Suprapubic skin (tissue), 4 donors: ENCODE data around the gene STOX1. TPM values are rescaled to one million over a fixed set of nuclear protein-coding genes. Genes with fewer than 3 reads are reported as not detected.
"Not testable (repeated sequence)": the region's sequence is repeated elsewhere in the genome, so short reads cannot be mapped to it uniquely, and the experiment has no call there.

Source experiments
- DNase-seq, 2 donors: peaks; one replicate each; pipeline ENCODE4 v3.0.0-alpha.2; 2019; ENCODE audit warnings: low spot score in 2 of 2
- H3K27ac ChIP-seq: fragments of 200-600 bp; sonication (generic); one replicate; pipeline ENCODE4 v1.5.1; 2019
- H3K27me3 ChIP-seq: fragments of 200-600 bp; sonication (generic); one replicate; pipeline ENCODE4 v1.5.1; 2019
- H3K36me3 ChIP-seq: fragments of 200-600 bp; sonication (generic); one replicate; pipeline ENCODE4 v1.5.1; 2019
- H3K4me1 ChIP-seq: fragments of 200-600 bp; sonication (generic); one replicate; pipeline ENCODE4 v1.5.1; 2019
- H3K4me3 ChIP-seq: fragments of 200-600 bp; sonication (generic); one replicate; pipeline ENCODE4 v1.5.1; 2019; ENCODE audit warnings: mild to moderate bottlenecking
- H3K9me3 ChIP-seq: fragments of 200-600 bp; sonication (generic); one replicate; pipeline ENCODE4 v1.5.1; 2019
- EP300 ChIP-seq: sonication (generic); formaldehyde crosslinking; IDR thresholded peaks from one replicate; pipeline ENCODE4 v1.6.1; 2017; ENCODE audit warnings: antibody characterized with exemption
- POLR2A ChIP-seq, 2 donors: fragments of 450-650 bp; IDR thresholded peaks; one replicate each; pipeline ENCODE4 v1.6.1; 2017; ENCODE audit warnings: antibody characterized with exemption in 2 of 2, mild to moderate bottlenecking in 2 of 2, moderate library complexity in 2 of 2
- POLR2AphosphoS5 ChIP-seq, 3 donors: sonication (generic); formaldehyde crosslinking; IDR thresholded peaks; one replicate each; pipeline ENCODE4 v1.6.1; 2017; ENCODE audit warnings: antibody characterized with exemption in 3 of 3
- WGBS: methylation state at CpG from one replicate; pipeline ENCODE4 v1.1.5; 2018; 5-methylcytosine and 5-hydroxymethylcytosine counted together
- total RNA-seq, 4 donors: library from RNA; depleted of rRNA; stranded (reverse); fragments of >200 nt; gene quantifications; one replicate each; pipeline ENCODE4 v1.1.0, GENCODE V29; 2016
- TF ChIP-seq, protein P1 (sequence below), 2 donors: fragments of 200-600 bp in 1 of 2; fragments of 450-650 bp in 1 of 2; sonication (generic) in 1 of 2; IDR thresholded peaks; one replicate each; pipeline ENCODE4 v1.5.1; 2016 to 2019; ENCODE audit warnings: antibody characterized with exemption in 2 of 2, mild to moderate bottlenecking in 1 of 2, moderate library complexity in 1 of 2

Gene STOX1
- total RNA-seq, 4 donors from 2014 or later = 0.64 to 2.2 (median 1.4) TPM

DNA sequence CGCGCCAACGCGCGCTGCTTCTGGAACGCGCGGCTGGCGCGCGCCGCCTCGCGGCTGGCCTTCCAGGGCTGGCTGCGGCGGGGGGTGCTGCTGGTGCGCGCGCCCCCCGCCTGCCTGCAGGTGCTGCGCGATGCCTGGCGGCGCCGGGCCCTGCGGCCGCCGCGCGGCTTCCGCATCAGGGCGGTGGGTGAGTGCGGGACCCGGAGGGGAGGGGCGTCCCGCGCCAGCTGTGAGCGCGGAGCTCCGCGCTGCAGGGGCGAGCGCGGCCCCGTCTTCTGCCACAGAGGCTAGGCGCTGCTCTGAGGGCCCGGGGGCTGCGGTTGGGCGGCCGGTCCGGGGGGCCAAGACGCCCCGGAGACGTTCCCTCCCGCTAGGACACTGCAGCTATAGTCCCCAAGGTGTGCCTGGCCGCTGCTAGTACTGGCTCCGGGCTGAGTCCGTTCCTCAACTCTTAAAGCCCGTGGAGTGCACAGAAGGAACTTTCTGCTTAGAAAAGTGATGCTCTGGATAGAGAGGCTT lies 811 bp downstream of the STOX1 start:
- peak overlapping the region; percentile 43 for H3K4me3 ChIP-seq
- H3K9me3 ChIP-seq, H3K27ac ChIP-seq, H3K36me3 ChIP-seq, DNase-seq: not testable (repeated sequence)
- WGBS = no CpG with 5 or more reads among the region's 59 CpGs
- H3K4me1 ChIP-seq = peaks cover 11% of the 10 kb centered on the region
- peaks cover 11% of the 10 kb centered on the region for H3K27me3 ChIP-seq

DNA sequence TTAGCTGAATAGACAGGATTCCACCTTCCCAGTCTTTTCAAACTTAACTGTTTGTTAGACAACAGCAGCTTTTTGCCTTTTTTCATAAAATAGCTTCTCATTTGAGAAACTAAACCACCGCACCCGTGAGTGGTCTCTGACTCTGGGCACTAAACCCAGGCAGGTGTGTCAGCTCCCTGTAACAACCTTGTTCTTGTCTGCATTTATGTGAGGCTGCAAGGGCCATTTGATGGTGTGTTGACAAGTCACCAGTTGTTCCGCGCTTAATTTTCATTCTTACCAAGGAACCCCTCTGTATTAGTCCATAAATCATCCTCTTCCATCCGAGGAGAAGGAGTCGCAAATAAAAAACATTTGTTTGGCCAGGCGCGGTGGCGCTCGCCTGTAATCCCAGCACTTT lies 1.5 kb downstream of the STOX1 start:
- H3K4me1 ChIP-seq = peaks cover 11% of the 10 kb centered on the region
- no peak overlapping the region for H3K4me3 ChIP-seq
- H3K27ac ChIP-seq = no peak overlapping the region
- H3K27me3 ChIP-seq = peaks cover 11% of the 10 kb centered on the region
- 77% methylated on average over 10 of the region's 10 CpGs for WGBS
- TF ChIP-seq POLR2A (IDR thresholded peaks at IDR 0.05) (no peak), POLR2AphosphoS5 (IDR thresholded peaks at IDR 0.05) (no peak), EP300 (no peak)
- TF ChIP-seq, protein P1, sequence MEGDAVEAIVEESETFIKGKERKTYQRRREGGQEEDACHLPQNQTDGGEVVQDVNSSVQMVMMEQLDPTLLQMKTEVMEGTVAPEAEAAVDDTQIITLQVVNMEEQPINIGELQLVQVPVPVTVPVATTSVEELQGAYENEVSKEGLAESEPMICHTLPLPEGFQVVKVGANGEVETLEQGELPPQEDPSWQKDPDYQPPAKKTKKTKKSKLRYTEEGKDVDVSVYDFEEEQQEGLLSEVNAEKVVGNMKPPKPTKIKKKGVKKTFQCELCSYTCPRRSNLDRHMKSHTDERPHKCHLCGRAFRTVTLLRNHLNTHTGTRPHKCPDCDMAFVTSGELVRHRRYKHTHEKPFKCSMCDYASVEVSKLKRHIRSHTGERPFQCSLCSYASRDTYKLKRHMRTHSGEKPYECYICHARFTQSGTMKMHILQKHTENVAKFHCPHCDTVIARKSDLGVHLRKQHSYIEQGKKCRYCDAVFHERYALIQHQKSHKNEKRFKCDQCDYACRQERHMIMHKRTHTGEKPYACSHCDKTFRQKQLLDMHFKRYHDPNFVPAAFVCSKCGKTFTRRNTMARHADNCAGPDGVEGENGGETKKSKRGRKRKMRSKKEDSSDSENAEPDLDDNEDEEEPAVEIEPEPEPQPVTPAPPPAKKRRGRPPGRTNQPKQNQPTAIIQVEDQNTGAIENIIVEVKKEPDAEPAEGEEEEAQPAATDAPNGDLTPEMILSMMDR (IDR thresholded peaks at IDR 0.05) = no peak
- no peak for DNase-seq
- H3K36me3 ChIP-seq = no peaks in the 10 kb centered on the region
- H3K9me3 ChIP-seq = no peaks in the 10 kb centered on the region

DNA sequence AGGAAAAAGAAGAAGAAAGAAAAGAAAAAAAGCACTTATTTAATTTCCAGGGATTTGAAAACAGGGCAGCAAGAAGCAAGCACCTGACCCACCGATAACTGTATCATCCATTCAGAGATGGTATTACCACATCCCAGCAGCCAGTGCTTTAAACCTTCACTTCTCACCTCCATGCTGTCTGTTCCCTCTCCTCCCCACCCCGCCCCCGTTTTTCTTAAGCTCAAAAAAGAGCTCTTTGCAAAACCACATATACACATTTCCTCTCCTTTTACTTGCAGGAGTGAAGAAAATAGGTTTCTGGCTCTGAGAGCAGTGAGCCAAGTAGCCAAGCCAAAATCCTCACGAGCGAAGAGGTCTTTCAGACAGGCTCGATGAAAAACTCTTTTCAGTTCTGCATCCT lies 2.2 kb downstream of the STOX1 start:
- no peak for DNase-seq
- no peaks in the 10 kb centered on the region for H3K36me3 ChIP-seq
- whole genome bisulfite sequencing = 58% methylated on average over 6 of the region's 6 CpGs
- H3K9me3 ChIP-seq = no peaks in the 10 kb centered on the region
- TF ChIP-seq, protein P1 (IDR thresholded peaks at IDR 0.05) = no peak
- TF ChIP-seq POLR2A (IDR thresholded peaks at IDR 0.05) (no peak), EP300 (no peak), POLR2AphosphoS5 (IDR thresholded peaks at IDR 0.05) (no peak)
- no peak overlapping the region for H3K27ac ChIP-seq
- peaks cover 11% of the 10 kb centered on the region for H3K27me3 ChIP-seq
- peaks cover 11% of the 10 kb centered on the region for H3K4me1 ChIP-seq
- no peak overlapping the region for H3K4me3 ChIP-seq

DNA sequence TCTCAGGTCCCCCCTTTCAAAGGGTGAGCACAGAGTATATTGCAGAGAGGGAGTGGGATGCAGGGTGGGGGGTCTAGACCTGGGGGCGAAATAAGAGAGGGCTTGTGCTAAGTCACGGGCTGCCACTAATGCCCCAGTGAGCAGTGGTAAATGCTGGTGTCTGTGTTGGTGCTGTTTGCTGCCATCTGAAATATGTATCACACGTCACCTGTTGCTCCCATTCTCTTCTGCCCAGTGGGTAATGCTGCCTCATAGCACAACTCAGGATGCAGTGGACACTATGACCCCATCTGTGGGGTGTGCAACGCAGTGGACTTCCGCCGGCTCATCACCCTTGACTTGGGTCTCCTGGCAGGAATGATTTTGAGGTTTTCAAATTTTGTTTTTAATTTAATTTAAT lies 2.6 kb downstream of the STOX1 start:
- no peak for DNase-seq
- WGBS = 91% methylated on average over 6 of the region's 6 CpGs
- H3K36me3 ChIP-seq = no peaks in the 10 kb centered on the region
- TF ChIP-seq POLR2AphosphoS5 (IDR thresholded peaks at IDR 0.05) (no peak), POLR2A (IDR thresholded peaks at IDR 0.05) (no peak), EP300 (no peak)
- TF ChIP-seq, protein P1 (IDR thresholded peaks at IDR 0.05) = no peak
- H3K4me3 ChIP-seq = no peak overlapping the region
- H3K4me1 ChIP-seq = peaks cover 11% of the 10 kb centered on the region
- H3K9me3 ChIP-seq = no peaks in the 10 kb centered on the region
- no peak overlapping the region for H3K27ac ChIP-seq
- peaks cover 11% of the 10 kb centered on the region for H3K27me3 ChIP-seq

DNA sequence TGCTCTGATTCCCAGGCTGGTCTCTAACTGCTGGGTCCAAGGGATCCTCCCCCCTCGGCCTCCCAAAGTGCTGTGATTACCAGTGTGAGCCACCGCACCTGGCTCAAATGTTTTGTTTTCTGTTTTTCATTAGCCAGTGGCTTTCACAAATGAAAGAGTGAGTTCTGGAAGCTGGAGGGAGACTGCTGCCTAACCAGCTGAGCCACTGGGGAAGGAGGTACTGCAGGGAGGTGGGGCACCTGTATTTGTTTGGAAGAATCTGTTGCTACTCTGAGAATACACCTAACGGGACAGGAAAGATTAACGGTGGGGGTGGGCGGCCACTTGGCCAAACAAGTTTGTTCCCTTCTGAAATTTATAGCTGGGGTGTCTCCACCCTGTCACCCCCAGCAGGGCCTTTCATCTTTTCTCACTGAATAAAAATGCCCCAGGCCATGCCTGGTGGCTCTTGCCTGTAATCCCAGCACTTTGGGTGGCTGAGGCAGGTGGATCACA lies 4.7 kb downstream of the STOX1 start:
- no peaks in the 10 kb centered on the region for H3K9me3 ChIP-seq
- H3K36me3 ChIP-seq = no peaks in the 10 kb centered on the region
- H3K27me3 ChIP-seq = peaks cover 6% of the 10 kb centered on the region
- H3K4me3 ChIP-seq = no peak overlapping the region
- DNase-seq = no peak
- no peak overlapping the region for H3K27ac ChIP-seq
- H3K4me1 ChIP-seq = peaks cover 5% of the 10 kb centered on the region
- no peak for TF ChIP-seq POLR2AphosphoS5 (IDR thresholded peaks at IDR 0.05)
- TF ChIP-seq, protein P1 (IDR thresholded peaks at IDR 0.05) = no peak
- TF ChIP-seq EP300 = no peak
- TF ChIP-seq POLR2A (IDR thresholded peaks at IDR 0.05) = no peak
- WGBS = 56% methylated on average over 5 of the region's 5 CpGs

DNA sequence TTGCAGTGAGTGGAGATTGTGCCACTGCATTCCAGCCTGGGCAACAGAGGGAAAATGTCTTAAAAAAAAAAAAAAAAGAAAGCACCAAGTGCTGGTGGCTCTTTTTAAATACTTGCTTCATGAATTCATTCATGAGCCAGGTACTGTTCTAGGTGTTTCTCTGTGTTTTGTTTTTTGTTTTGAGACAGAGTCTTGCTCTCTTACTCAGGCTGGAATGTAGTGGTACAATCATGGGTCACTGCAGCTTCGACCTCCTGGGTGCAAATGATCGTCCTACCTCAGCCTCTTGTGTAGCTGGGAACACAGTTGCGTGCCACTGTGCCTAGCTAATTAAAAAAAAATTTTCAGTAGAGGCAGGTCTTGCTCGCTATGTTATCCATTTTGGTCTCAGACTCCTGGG lies 5.3 kb downstream of the STOX1 start:
- WGBS = 91% methylated on average over 4 of the region's 4 CpGs
- no peak for DNase-seq
- Histone ChIP-seq H3K4me1 (peaks cover 2% of the 10 kb centered on the region), H3K4me3 (no peak overlapping the region), H3K27me3 (peaks cover 6% of the 10 kb centered on the region), H3K36me3 (no peaks in the 10 kb centered on the region), H3K9me3 (no peaks in the 10 kb centered on the region), H3K27ac (no peak overlapping the region)
- TF ChIP-seq POLR2AphosphoS5 (IDR thresholded peaks at IDR 0.05) = no peak
- TF ChIP-seq POLR2A (IDR thresholded peaks at IDR 0.05) = no peak
- TF ChIP-seq EP300 = no peak
- TF ChIP-seq, protein P1 (IDR thresholded peaks at IDR 0.05) = no peak
